ENCODE results near the gene MRPL45. TPM values are rescaled to one million over a fixed set of nuclear protein-coding genes. Genes with fewer than 3 reads are reported as not detected.

The MRPL45 gene
- 59.6 to 65.9 TPM (median 63.6 TPM) in 5 replicates for total RNA-seq (2022; extraction: Qiagen RNA extraction)

GRCh38 chr17:38296834-38297517 is at the start of gene MRPL45:
Gene MRPL45, plus strand, starts transcription at chr17:38297168. Its CDS starts 16 bp downstream, at chr17:38297184.

DNA sequence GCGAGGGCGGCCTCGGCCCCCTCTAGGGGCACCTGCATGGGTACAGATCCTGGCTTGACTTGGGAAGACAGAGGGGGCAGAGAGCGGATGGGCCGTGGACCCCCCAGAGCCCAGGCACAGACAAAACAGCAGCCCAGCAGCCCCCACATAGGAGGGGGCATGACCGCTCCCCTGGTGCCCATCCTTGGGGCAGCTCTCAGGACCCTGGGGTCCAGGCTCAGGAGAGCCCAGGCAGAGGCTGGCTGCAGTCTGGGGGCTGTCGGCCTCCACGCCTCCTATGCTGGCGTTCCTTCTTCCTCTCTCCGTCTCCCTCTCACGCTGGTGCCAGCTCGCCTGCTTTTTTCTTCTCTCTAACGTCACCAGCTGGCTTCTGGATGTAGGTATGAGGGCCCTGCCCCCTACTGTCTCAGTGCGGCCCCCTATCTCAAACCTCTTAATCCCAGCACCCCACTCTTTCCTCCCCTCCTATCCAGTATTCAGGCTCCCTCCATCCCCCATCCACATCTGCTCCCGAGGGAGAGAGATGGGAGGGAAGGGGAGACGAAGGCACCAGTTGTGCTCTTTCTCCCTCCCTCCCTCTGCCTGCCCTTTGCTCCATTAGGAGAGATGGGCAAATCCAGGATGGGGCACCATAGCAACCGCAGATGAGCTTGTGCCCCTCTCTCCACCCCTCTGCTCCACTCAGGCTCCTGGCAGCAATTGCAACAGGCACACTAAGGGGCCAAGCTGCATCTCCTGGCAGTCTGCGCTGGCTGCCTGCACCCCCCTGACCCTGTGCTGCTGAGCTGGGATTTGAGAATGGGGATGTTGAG is 46.8 kb downstream of the MRPL45 start, which contains the start of gene GPR179:
TSS of gene GPR179 (minus strand) at position 349 of the 812 bp plus-strand sequence. CDS start at position 182, 167 bp downstream.

GRCh38 chr17:38351412-38352222 is 54.6 kb downstream of the MRPL45 start, which contains the start of gene SOCS7:
Gene SOCS7, plus strand, starts transcription at chr17:38351844. Its CDS starts 209 bp downstream, at chr17:38352053.

Other genes with a start within 250 kb of the MRPL45 start
- gene TBC1D3C, start 228.5 kb upstream of the MRPL45 start, total RNA-seq (2022; extraction: Qiagen RNA extraction) = 0.06 TPM in 1 of 5 replicates, not detected in the others
- gene TBC1D3E, start 169.2 kb upstream of the MRPL45 start, total RNA-seq (2022; extraction: Qiagen RNA extraction) = not detected in 5 replicates
- gene TBC1D3, start 104.6 kb upstream of the MRPL45 start, total RNA-seq (2022; extraction: Qiagen RNA extraction) = not detected in 5 replicates
- gene GPR179, start 46.8 kb downstream of the MRPL45 start, total RNA-seq (2022; extraction: Qiagen RNA extraction) = 0.02 to 0.05 TPM (median 0.03 TPM) in 5 replicates
- gene SOCS7, start 54.7 kb downstream of the MRPL45 start, total RNA-seq (2022; extraction: Qiagen RNA extraction) = 11.6 to 16.9 TPM (median 13.4 TPM) in 5 replicates
- 52.9 to 79.4 TPM (median 70.2 TPM) in 5 replicates for gene ARHGAP23, start 131.3 kb downstream of the MRPL45 start, total RNA-seq (2022; extraction: Qiagen RNA extraction)

Measured in A549 treated with Hydrocortisone at 1 μM for 4 hours (cell line).